ENCODE data around the gene CLSTN1.
"Not testable (repeated sequence)": the region's sequence is repeated elsewhere in the genome, so short reads cannot be mapped to it uniquely, and the experiment has no call there.

CLSTN1 gene

GRCh38 chr1:9716404-9717192 lies 107.2 kb downstream of the CLSTN1 start:
- DNase-seq (ENCODE audit: low read depth, low spot score), result no peak
- H3K4me3 ChIP-seq (ENCODE audit: low read depth, low read length), result no peak overlapping the region
- in situ Hi-C loops (cut with HindIII; ENCODE audit: low sequenced_read_pairs), result no loop called here
- TF ChIP-seq CTCF (IDR thresholded peaks at IDR 0.05; ENCODE audit: low read depth, low read length), result no peak

- no peak for DNase-seq (ENCODE audit: low read depth, low spot score)
- in situ Hi-C loops (cut with HindIII; ENCODE audit: low sequenced_read_pairs), result no loop called here
- H3K4me3 ChIP-seq (ENCODE audit: low read depth, low read length), result no peak overlapping the region
- TF ChIP-seq CTCF (IDR thresholded peaks at IDR 0.05; ENCODE audit: low read depth, low read length), result no peak
Observed at GRCh38 chr1:9715536-9716226, 108.1 kb downstream of the CLSTN1 start.

GRCh38 chr1:9714257-9714718 lies 109.5 kb downstream of the CLSTN1 start:
- DNase-seq (ENCODE audit: low read depth, low spot score), result no peak
- in situ Hi-C loops (cut with HindIII; ENCODE audit: low sequenced_read_pairs), result no loop called here
- H3K4me3 ChIP-seq (ENCODE audit: low read depth, low read length), result no peak overlapping the region
- no peak for TF ChIP-seq CTCF (IDR thresholded peaks at IDR 0.05; ENCODE audit: low read depth, low read length)

- DNase-seq (ENCODE audit: low read depth, low spot score); H3K4me3 ChIP-seq (ENCODE audit: low read depth, low read length); in situ Hi-C loops (cut with HindIII; ENCODE audit: low sequenced_read_pairs): not testable (repeated sequence)
Observed at GRCh38 chr1:9712767-9713166, 111.0 kb downstream of the CLSTN1 start.

- no peak for DNase-seq (ENCODE audit: low read depth, low spot score)
- no peak overlapping the region for H3K4me3 ChIP-seq (ENCODE audit: low read depth, low read length)
- in situ Hi-C loops (cut with HindIII; ENCODE audit: low sequenced_read_pairs), result no loop called here
- TF ChIP-seq CTCF (IDR thresholded peaks at IDR 0.05; ENCODE audit: low read depth, low read length), result no peak
Observed at GRCh38 chr1:9711466-9712020, 112.2 kb downstream of the CLSTN1 start.

GRCh38 chr1:9710037-9710436 lies 113.7 kb downstream of the CLSTN1 start:
- in situ Hi-C loops (cut with HindIII; ENCODE audit: low sequenced_read_pairs), result no loop called here
- no peak overlapping the region for H3K4me3 ChIP-seq (ENCODE audit: low read depth, low read length)
- no peak for DNase-seq (ENCODE audit: low read depth, low spot score)
- TF ChIP-seq CTCF (IDR thresholded peaks at IDR 0.05; ENCODE audit: low read depth, low read length), result no peak

- no peak for TF ChIP-seq CTCF (IDR thresholded peaks at IDR 0.05; ENCODE audit: low read depth, low read length)
- no peak overlapping the region for H3K4me3 ChIP-seq (ENCODE audit: low read depth, low read length)
- no peak for DNase-seq (ENCODE audit: low read depth, low spot score)
- in situ Hi-C loops (cut with HindIII; ENCODE audit: low sequenced_read_pairs), result no loop called here
Observed at GRCh38 chr1:9706178-9706577, 117.6 kb downstream of the CLSTN1 start.
